ENCODE results near the gene GCKR.
"Not testable (repeated sequence)": the region's sequence is repeated elsewhere in the genome, so short reads cannot be mapped to it uniquely, and the experiment has no call there.

The GCKR gene

DNA sequence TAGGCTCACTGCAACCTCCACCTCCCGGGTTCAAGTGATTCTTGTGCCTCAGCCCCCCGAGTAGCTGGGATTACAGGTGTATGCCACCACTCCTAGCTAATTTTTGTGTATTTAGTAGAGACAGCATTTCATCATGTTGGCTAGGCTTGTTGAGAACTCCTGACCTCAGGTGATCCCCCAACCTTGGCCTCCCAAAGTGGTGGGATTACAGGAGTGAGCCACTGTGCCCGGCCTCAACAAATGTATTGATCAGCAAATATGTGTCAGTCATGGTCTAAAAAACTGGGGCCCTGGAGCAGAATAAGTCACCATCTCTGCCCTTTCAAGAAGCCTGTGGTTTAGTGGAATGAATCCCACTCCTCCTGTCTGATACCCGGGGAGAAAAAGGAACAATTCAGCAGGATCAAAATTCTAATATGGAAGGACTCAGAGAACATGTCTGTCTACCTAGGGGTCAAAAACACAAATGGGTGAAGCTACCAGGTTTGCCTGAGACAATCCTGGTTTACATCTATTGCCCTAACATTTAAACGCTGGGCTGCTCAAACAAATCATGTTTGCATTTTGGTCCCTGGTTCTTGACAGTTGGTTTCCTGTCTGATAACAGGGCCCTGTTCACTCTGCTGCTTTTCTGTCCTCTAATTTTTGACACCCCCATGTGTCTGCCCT, 21.6 kb downstream of the GCKR start:
- DNase-seq (ENCODE audit: low spot score), result no peak

DNA sequence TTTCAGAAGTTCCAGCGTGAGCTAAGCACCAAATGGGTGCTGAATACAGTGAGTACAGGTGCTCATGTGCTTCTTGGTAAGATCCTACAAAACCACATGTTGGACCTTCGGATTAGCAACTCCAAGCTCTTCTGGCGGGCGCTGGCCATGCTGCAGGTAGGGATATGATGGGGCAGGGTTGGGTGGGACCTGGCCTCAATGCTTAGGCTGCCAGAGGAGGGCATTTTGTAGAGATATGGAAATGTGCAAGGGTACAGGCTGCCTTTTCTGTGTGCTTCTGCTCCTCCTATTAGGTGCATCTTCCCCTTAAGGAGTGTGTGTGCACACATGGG, 22.1 kb downstream of the GCKR start:
- no peak for DNase-seq (ENCODE audit: low spot score)

DNA sequence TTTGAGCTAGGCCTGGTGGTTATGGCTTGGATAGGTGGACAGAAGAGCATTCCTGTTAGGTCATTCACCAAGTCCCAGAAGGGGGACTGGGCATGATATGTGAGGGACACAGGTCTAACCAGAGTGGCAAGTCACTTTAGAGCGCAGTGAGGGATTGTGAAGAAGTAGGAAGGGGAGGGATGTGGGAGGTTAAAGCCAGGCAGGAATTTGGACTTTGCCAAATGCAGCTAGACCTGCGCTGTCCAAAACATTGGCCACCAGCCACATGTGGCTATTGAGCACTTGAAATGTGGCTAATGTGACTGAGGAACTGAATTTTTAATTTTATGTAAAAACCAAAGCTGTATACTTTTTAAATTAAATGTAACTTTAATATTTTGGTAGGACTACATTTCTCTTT, 23.7 kb downstream of the GCKR start:
- no peak for DNase-seq (ENCODE audit: low spot score)

DNA sequence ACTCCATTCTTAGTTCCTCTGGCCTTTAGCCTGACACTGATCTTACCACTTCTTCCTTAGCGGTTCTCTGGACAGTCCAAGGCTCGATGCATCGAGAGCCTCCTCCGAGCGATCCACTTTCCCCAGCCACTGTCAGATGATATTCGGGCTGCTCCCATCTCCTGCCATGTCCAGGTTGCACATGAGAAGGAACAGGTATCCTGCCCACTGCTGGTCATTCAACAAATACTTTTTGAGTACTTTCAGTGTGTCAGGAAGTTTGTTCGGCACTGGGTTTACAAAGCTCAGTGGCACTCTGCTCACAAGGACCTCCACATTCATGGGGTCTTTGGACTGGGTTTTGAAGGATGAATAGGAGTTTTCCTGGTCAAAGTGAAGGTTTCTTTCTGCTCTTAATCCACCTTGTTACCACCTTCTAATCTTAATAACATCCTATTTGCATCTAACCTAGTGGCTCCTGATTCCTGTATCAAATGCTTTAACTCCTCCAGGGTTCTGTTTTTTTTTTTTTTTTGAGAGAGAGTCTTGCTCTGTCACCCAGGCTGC, 25.8 kb downstream of the GCKR start:
- DNase-seq (ENCODE audit: low spot score), result no peak

DNA sequence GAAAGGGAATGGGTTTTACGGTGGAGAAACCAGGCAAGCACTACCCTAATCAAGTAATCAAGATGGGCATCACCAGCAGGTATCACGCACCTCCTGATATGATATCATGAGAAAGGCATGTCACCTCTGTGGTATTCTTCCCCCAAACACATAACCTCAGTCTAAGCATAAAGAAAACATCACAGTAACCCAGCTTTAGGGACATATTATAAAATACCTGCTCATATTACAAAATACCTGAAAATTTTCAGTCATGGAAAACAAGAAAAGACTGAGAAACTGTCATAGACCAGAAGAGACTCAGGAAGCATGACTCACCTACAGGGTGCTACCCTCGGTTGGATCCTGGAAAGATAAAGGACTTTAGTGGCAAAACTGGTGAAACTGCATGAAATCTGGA, 30.5 kb downstream of the GCKR start:
- DNase-seq (ENCODE audit: low spot score), result no peak

DNA sequence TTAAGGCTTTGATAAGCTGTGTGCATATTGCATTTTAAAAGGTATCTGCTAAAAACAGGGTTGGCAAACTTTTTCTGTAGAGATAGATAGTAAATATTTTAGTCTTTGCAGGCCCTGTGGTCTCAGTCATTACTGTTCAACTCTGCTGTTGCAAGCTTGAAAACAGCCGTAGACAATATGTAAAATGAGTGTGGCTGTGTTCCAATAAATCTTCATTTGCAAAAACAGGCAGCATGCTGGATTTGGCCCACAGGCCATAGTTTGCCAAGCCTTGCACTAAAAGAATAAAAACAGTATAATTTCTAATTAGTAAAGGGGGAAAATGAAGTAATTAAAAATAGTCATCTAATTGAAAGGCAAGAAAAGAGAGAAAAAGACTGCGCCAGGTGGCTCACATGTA, 35.3 kb downstream of the GCKR start:
- DNase-seq (ENCODE audit: low spot score), result no peak

DNA sequence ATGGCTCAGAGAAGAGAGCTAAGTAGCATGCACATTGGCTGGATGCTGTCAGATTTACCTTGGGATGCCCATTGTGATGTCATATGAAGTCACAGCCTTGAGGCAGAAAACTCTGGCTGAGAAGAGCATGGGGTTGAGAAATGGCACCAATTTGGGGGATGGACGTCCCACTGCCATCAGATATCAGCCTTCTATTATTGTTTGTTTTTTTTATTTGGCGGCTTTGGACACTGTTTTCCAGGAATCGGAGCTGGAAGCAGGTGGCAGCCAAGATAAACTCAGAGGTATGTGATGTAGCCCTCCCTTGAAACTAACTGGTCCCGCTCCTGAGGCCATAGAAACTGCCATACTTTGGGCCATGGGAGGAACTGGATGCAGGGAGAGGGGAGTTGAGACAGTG, 40.6 kb downstream of the GCKR start:
- DNase-seq (ENCODE audit: low spot score), result no peak

DNA sequence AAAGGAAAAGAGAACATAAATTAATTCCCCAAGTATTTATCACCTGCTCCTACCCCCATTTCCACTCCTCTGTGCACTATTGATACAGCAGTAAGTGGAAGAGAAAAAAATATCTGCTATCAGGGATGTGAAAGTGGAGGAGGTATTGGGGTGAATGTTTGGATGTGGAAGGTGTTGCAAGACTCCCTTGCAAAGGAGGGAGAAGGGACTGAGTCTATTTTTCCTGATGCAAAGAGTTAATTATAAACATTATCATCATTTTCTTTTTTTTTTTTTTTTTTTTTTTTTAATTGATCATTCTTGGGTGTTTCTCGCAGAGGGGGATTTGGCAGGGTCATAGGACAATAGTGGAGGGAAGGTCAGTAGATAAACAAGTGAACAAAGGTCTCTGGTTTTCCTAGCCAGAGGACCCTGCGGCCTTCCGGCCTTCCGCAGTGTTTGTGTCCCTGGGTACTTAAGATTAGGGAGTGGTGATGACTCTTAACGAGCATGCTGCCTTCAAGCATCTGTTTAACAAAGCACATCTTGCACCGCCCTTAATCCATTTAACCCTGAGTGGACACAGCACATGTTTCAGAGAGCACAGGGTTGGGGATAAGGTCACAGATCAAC, 42.3 kb downstream of the GCKR start:
- DNase-seq (ENCODE audit: low spot score), result not testable (repeated sequence)

DNA sequence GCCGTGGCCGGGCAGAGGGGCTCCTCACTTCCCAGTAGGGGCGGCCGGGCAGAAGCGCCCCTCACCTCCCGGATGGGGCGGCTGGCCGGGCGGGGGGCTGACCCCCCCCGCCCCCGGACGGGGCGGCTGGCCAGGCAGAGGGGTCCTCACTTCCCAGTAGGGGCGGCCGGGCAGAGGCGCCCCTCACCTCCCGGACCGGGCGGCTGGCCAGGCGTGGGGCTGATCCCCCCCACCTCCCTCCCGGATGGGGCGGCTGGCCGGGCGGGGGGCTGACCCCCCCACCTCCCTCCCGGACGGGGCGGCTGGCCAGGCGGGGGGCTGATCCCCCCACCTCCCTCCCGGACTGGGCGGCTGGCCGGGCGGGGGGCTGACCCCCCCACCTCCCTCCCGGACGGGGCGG, 43.0 kb downstream of the GCKR start:
- not testable (repeated sequence) for DNase-seq (ENCODE audit: low spot score)

DNA sequence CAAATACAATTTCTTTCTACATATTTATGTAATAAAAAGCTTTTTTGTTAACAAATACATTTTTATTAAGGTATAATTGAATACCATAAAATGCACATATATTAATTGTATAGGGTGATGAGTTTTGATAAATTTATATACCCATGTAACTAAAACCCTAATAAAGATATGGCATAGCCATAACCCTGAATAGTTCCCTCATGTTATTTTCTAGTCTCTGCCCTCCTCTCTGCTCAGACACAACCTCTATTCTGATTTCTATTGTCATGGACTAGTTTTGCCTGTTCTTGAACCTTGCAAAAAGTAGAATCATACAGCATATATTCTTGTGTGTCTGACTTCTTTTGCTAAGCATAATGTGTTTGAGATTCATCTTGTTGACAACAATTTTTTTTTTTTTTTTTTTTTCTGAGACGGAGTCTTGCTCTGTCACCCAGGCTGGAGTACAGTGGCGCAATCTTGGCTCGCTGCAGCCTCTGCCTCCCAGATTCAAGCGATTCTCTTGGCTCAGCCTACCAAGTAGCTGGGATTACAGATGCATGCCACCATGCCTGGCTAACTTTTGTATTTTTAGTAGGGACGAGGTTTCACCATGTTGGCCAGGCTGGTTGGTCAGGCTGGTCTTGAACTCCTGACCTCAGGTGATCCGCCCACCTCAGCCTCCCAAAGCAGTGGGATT, 47.6 kb downstream of the GCKR start:
- DNase-seq (ENCODE audit: low spot score), result no peak

DNA sequence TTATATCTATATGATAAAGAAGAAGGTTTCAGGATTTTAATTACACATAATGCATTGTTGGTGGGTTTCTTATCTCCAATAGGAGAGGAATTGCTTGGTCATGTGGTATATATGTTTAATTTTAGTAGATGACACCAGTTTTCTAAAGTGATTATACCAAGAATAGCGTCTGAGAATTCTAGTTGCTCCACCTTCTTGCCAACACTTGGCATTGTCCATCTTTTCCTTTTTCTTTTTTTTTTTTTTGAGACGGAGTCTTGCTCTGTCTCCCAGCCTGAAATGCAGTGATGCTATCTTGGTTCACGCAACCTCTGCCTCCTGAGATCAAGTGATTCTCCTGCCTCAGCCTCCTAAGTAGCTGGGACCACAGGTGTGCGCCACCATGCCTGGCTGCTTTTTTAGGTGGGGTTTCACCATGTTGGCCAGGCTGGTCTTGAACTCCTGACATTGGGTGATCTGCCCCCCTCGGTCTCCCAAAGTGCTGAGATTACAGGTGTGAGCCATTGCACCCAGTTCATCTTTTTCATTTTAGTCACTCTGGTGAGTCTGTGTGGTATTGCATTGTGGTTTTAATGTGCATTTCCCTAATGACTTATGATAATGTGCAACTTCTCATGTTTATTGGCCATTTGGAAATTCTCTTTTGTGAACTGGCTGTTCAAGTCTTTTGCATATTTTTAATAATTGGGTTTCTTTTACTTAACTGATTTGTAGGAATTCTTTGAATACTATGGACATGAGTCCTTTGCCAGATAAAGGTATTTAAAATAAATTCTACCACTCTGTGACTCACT, 48.9 kb downstream of the GCKR start:
- no peak for DNase-seq (ENCODE audit: low spot score)

DNA sequence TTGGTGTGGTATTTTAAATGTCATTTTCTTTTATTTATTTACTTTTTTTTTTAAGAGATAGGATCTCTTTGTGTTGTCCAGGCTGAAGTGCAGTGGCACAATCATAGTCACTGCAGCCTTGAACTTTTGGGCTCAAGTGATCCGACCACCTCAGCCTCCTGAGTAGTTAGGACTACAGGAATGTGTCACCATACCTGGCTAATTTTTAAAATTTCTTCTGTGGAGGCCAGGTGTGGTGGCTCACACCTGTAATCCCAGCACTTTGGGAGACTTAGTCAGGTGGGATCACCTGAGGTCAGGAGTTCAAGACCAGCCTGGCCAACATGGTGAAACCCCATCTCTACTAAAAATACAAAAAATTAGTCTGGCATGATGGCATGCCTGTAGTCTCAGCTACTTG, 52.7 kb downstream of the GCKR start:
- DNase-seq (ENCODE audit: low spot score), result no peak

DNA sequence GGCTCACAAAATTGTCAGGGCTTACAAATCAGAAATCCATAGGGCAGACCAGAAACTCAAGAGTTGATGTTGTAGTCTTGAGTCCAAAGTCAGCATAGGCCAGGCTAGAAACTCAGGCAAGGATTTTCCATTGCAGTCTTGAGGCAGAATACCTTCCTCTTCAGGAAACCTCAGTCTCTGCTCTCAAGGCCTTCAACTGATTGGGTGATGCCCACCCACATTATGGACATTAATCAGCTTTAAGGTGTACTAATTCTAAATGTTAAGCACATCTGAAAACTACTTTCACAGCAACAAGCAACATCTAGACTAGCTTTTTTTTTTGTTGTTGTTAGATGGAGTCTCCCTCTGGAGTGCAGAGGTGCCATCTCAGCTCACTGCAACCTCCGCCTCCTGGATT, 54.9 kb downstream of the GCKR start:
- no peak for DNase-seq (ENCODE audit: low spot score)

DNA sequence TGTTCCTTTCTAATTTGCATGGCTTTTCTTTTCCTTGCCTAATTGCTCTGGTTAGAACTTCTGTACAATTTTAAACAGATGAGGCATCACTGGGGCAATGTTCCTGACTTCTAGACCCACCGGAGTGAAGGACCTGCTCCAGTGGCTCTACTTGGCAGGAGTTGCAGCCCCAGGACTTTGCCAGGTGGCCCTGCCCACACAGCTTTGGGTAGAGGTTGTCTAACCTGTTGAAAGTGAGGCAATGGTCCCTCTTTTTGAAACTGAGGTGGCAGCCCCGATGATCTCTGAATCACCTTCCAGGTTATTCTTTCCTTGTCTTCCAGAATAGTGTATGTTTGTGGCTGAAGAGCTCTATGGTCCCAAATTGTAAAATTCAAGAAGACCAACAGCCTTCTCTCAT, 56.3 kb downstream of the GCKR start:
- no peak for DNase-seq (ENCODE audit: low spot score)

DNA sequence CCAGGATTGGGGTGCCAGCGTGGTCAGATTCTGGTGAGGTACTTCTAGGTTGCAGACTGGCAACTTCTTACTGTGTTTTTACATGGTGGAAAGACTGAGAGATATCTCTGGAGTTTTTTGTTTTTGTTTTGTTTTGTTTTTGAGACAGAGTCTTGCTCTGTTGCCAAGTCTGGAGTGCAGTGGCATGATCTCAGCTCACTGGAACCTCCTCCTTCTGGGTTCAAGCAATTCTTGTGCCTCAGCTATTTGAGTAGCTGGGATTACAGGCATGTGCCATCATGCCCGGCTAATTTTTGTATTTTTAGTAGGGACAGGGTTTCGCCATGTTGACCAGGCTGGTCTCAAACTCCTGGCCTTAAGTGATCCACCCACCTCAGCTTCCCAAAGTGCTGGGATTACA, 57.8 kb downstream of the GCKR start:
- not testable (repeated sequence) for DNase-seq (ENCODE audit: low spot score)

DNA sequence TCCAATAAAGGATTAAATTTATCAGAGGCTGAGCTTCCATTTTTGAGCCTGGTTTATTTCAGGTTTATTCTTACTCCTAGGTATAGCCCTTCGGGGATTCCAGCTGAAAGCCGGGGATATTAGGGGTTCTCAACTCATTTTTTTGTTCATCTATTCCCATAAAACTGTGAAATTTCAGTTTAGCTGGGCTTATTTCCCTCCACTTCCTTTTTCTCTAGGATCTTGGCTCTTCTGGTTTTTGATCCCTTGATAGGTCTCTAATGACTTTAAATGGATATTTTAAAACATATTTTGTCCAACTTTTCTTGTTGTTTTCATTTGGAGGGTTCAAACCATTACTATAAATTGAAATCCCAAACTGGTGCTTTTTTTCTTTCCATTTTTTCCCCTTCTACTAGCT, 62.6 kb downstream of the GCKR start:
- no peak for DNase-seq (ENCODE audit: low spot score)

DNA sequence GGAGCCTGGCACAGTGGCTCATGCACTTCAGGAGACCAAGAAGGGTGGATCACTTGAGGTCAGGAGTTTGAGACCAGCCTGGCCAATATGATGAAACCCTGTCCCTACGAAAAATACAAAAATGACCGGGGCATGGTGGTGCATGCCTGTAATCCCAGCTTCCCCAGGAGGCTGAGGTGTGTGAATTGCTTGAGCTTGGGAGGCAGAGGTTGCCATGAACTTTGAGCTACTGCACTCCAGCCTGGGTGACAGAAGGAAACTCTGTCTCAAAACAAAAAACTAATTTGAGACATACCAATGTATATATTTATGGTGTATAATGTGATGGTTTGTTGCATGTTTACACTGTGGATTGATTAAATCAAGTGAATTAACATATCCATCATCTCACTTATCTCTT, 64.4 kb downstream of the GCKR start:
- DNase-seq (ENCODE audit: low spot score), result no peak

DNA sequence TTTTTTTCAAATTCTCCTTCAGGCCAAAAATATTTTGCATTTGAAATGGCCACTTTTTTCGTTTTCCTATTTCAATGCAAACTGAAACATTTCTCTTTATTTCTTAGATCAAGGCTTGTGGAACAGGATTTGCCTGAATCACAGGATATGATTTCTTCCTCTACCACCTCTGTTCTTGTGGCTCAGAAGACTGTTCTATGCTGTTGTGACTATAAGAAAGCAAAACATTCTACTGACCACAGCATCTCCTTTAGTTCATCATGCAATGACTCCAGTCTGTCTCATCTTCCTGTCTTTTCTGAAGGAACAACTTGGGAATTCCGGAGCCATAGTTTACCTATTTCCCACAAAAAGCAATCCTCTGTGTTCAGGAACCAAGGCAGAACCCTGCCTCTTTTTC, 70.0 kb downstream of the GCKR start:
- DNase-seq (ENCODE audit: low spot score), result no peak

DNA sequence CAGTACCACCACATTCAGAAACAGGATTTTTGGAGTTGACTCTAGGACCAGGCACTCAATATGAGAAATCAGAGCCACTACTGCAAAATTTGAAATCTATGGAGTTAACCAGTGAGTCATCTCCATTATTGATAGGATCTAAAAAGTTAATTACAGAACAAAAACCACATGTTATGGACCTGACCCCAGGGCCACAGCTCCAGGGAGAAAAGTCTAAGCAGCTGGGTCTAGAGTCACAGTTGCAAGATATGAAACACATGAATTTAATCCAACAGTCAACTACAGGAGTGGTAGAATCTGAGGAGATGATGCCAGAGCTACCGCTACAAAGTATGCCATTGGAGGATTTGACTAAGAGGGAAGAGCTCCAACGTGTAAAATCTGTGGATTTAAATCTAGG, 72.8 kb downstream of the GCKR start:
- DNase-seq (ENCODE audit: low spot score), result no peak

DNA sequence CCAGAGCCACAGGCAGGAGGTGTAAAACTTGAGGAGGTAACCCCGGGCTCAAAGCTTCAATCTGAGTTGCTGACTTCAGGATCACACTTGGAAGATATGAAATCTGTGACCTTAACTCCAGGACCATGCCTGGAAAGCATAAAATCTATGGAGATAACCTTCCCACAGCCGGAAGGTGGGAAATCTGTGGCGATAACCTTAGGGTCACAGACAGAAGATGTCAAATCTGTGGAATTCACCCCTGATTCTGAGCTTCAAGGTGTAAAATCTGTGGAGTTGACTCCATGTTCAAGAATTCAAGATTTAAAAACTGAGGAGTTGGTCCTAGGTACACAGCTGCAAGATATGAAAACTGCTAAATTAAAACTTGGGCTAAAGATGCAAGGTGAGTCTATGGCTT, 74.6 kb downstream of the GCKR start:
- no peak for DNase-seq (ENCODE audit: low spot score)

DNA sequence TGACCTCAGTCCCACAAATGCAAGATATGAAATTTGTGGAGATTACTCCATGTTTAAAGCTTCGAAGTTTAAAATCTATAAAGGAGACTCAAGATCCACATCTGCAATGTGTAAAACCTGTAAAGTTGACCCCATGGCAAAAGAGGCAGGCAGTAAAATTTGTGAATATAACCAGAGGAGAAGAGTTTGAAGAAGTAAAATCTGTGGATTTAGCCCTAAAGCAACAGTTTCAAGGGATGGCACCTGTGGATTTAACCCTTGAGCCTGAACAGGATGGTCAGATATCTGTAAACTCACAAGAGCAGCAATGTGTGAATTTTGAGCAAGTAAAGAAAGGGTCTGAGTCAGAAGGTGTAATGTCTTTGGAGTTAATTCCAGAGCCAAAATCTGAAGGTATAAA, 75.0 kb downstream of the GCKR start:
- DNase-seq (ENCODE audit: low spot score), result no peak

DNA sequence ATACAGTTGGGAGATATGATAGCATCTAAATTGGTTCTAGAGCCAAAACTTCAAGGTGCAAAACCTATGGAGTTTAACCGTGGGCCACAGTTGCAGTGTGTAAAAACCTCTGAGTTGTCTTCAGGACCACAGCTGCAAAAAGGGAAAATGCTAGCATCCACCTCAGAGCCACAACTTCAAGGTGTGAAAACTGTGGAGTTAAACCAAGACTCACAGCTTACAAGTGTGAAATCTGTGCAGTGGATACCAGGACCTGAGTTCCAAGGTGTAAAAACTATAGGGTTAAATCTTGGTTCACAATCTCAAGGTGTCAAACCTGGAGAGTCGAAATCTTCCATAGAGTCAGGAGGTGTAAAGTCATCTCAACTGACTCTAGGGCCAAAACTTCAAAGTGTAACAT, 75.8 kb downstream of the GCKR start:
- no peak for DNase-seq (ENCODE audit: low spot score)

DNA sequence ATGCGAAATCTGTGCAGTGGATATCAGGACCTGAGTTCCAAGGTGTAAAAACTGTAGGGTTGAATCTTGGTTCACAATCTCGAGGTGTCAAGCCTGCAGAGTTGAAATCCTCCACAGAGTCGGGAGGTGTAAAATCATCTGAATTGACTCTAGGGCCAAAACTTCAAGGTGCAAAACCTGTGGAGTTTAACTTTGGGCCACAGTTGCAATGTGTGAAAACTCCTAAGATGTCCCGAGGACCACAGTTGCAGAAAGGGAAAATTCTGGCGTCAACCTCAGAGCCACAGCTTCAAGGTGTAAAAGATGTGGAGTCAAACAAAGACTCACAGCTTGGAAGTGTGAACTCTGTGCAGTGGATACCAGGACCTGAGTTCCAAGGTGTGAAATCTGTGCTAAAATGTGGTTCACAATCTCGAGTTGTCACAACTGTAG, 76.4 kb downstream of the GCKR start:
- DNase-seq (ENCODE audit: low spot score), result no peak

Data from left forelimb (tissue), 1 donor.